Karpas-422 (cell line): ENCODE measurements around the gene GRIN2D. TPM values are rescaled to one million over a fixed set of nuclear protein-coding genes. Genes with fewer than 3 reads are reported as not detected.

Source experiments
- DNase-seq: peaks from one replicate; pipeline ENCODE4 v3.0.0-alpha.2; 2015
- H2AFZ ChIP-seq: fragments of 200-600 bp; sonication (generic); 2 replicates; pipeline ENCODE4 v1.6.1; 2014; ENCODE audit warnings: antibody characterized with exemption, low read length, mixed read lengths
- H3K27ac ChIP-seq: fragments of 200-600 bp; sonication (generic); 2 replicates; pipeline ENCODE4 v1.5.1; 2014; ENCODE audit warnings: mild to moderate bottlenecking, low read length, moderate library complexity
- H3K27me3 ChIP-seq: fragments of 200-600 bp; sonication (generic); 2 replicates; pipeline ENCODE4 v1.6.1; 2014; ENCODE audit warnings: low read length, mixed read lengths
- H3K36me3 ChIP-seq: fragments of 200-600 bp; sonication (generic); 2 replicates; pipeline ENCODE4 v1.6.1; 2014; ENCODE audit warnings: low read length, mixed read lengths; ENCODE audit not compliant: insufficient read depth
- H3K4me1 ChIP-seq: fragments of 200-600 bp; sonication (generic); 2 replicates; pipeline ENCODE4 v1.6.1; 2014; ENCODE audit warnings: mild to moderate bottlenecking, low read length, mixed read lengths
- H3K4me2 ChIP-seq: fragments of 200-600 bp; sonication (generic); 2 replicates; pipeline ENCODE4 v1.6.1; 2014; ENCODE audit warnings: low read length, low read depth, mild to moderate bottlenecking; ENCODE audit not compliant: poor library complexity, severe bottlenecking
- H3K4me3 ChIP-seq: fragments of 200-600 bp; sonication (generic); 2 replicates; pipeline ENCODE4 v1.5.1; 2014; ENCODE audit warnings: mild to moderate bottlenecking, antibody characterized with exemption, low read length, mixed read lengths
- H3K79me2 ChIP-seq: fragments of 200-600 bp; sonication (generic); 2 replicates; pipeline ENCODE4 v1.6.1; 2014; ENCODE audit warnings: mild to moderate bottlenecking, low read length, mixed read lengths
- H3K9ac ChIP-seq: fragments of 200-600 bp; sonication (generic); 2 replicates; pipeline ENCODE4 v1.6.0; 2014; ENCODE audit warnings: low read length
- H3K9me2 ChIP-seq: fragments of 200-600 bp; sonication (generic), shearing (Covaris generic); replicated peaks from 2 replicates; pipeline ENCODE4 v1.6.0; 2014; ENCODE audit warnings: mild to moderate bottlenecking, low read length, moderate library complexity; ENCODE audit not compliant: insufficient read depth
- H3K9me3 ChIP-seq: fragments of 300-700, 200-600 bp; sonication (generic); 2 replicates; pipeline ENCODE4 v1.6.1; 2014; ENCODE audit warnings: low read length, mixed read lengths
- H4K20me1 ChIP-seq: fragments of 200-600 bp; sonication (generic); 2 replicates; pipeline ENCODE4 v1.6.1; 2014; ENCODE audit warnings: mild to moderate bottlenecking, antibody characterized with exemption, low read length, low read depth; ENCODE audit not compliant: insufficient read depth
- total RNA-seq: library from RNA; depleted of rRNA; stranded (reverse); fragments of >200 nt; shearing (Covaris generic); gene quantifications from 2 replicates; pipeline ENCODE4 v1.2.3, GENCODE V29; 2014; ENCODE audit warnings: low replicate concordance

GRIN2D gene
- total RNA-seq, 1 experiment from 2014 or later = not detected

GRCh38 chr19:48396824-48397176, 3.3 kb downstream of the GRIN2D start:
- no peaks in the 10 kb centered on the region for H4K20me1 ChIP-seq
- no peaks in the 10 kb centered on the region for H3K36me3 ChIP-seq
- H3K4me1 ChIP-seq = peaks cover 7% of the 10 kb centered on the region
- no peak overlapping the region for H3K27ac ChIP-seq
- no peak overlapping the region for H3K4me2 ChIP-seq
- H3K79me2 ChIP-seq = no peaks in the 10 kb centered on the region
- no peaks in the 10 kb centered on the region for H3K9me2 ChIP-seq
- no peak overlapping the region for H3K9ac ChIP-seq
- H3K9me3 ChIP-seq = no peaks in the 10 kb centered on the region
- H3K27me3 ChIP-seq = no peaks in the 10 kb centered on the region
- H3K4me3 ChIP-seq = no peak overlapping the region
- no peak overlapping the region for H2AFZ ChIP-seq
- no peak for DNase-seq

- Histone ChIP-seq H3K9ac (no peak overlapping the region), H3K27ac (no peak overlapping the region), H2AFZ (no peak overlapping the region), H3K9me2 (no peaks in the 10 kb centered on the region), H3K4me1 (peaks cover 6% of the 10 kb centered on the region), H3K79me2 (no peaks in the 10 kb centered on the region), H3K9me3 (no peaks in the 10 kb centered on the region), H4K20me1 (no peaks in the 10 kb centered on the region), H3K36me3 (no peaks in the 10 kb centered on the region), H3K4me2 (no peak overlapping the region), H3K27me3 (no peaks in the 10 kb centered on the region), H3K4me3 (no peak overlapping the region)
- DNase-seq = no peak
Measured at GRCh38 chr19:48397263-48398101, 4.0 kb downstream of the GRIN2D start.

- no peak overlapping the region for H3K4me2 ChIP-seq
- peaks cover 6% of the 10 kb centered on the region for H3K4me1 ChIP-seq
- no peaks in the 10 kb centered on the region for H3K79me2 ChIP-seq
- H3K9ac ChIP-seq = no peak overlapping the region
- no peaks in the 10 kb centered on the region for H3K9me3 ChIP-seq
- H3K4me3 ChIP-seq = no peak overlapping the region
- no peaks in the 10 kb centered on the region for H4K20me1 ChIP-seq
- H3K9me2 ChIP-seq = no peaks in the 10 kb centered on the region
- no peak for DNase-seq
- no peak overlapping the region for H2AFZ ChIP-seq
- H3K36me3 ChIP-seq = no peaks in the 10 kb centered on the region
- no peak overlapping the region for H3K27ac ChIP-seq
- no peaks in the 10 kb centered on the region for H3K27me3 ChIP-seq
Measured at GRCh38 chr19:48398102-48398374, 4.6 kb downstream of the GRIN2D start.

GRCh38 chr19:48398375-48399235, 5.1 kb downstream of the GRIN2D start:
- H3K9me2 ChIP-seq = no peaks in the 10 kb centered on the region
- no peaks in the 10 kb centered on the region for H3K9me3 ChIP-seq
- H4K20me1 ChIP-seq = no peaks in the 10 kb centered on the region
- no peak overlapping the region for H2AFZ ChIP-seq
- H3K4me1 ChIP-seq = peaks cover 6% of the 10 kb centered on the region
- H3K9ac ChIP-seq = no peak overlapping the region
- H3K27ac ChIP-seq = no peak overlapping the region
- H3K36me3 ChIP-seq = no peaks in the 10 kb centered on the region
- no peaks in the 10 kb centered on the region for H3K79me2 ChIP-seq
- peak; percentile 64 for DNase-seq
- H3K27me3 ChIP-seq = no peaks in the 10 kb centered on the region
- no peak overlapping the region for H3K4me2 ChIP-seq
- H3K4me3 ChIP-seq = no peak overlapping the region

GRCh38 chr19:48400018-48400742, 6.7 kb downstream of the GRIN2D start:
- peak overlapping the region; percentile 21; the same call in 1 of the 2 replicates for H3K9ac ChIP-seq
- no peaks in the 10 kb centered on the region for H3K79me2 ChIP-seq
- H3K4me2 ChIP-seq = peak overlapping the region; percentile 38

GRCh38 chr19:48401287-48401686, 7.8 kb downstream of the GRIN2D start:
- Histone ChIP-seq H3K4me1 (peaks cover 6% of the 10 kb centered on the region), H3K27ac (no peak overlapping the region), H3K4me2 (no peak overlapping the region), H3K27me3 (no peaks in the 10 kb centered on the region), H4K20me1 (no peaks in the 10 kb centered on the region), H3K9me2 (no peaks in the 10 kb centered on the region), H3K79me2 (no peaks in the 10 kb centered on the region), H3K9ac (no peak overlapping the region), H2AFZ (no peak overlapping the region), H3K9me3 (no peaks in the 10 kb centered on the region), H3K36me3 (no peaks in the 10 kb centered on the region), H3K4me3 (no peak overlapping the region)
- DNase-seq = no peak

More at GRCh38 chr19:48400018-48400742, 6.7 kb downstream of the GRIN2D start:
- DNase-seq = peak; percentile 73
- H3K36me3 ChIP-seq = no peaks in the 10 kb centered on the region
- no peak overlapping the region for H3K27ac ChIP-seq
- H3K9me2 ChIP-seq = no peaks in the 10 kb centered on the region
- peak overlapping the region; percentile 70; the same call in 1 of the 2 replicates for H2AFZ ChIP-seq
- H3K4me3 ChIP-seq = no peak overlapping the region
- H4K20me1 ChIP-seq = no peaks in the 10 kb centered on the region
- H3K27me3 ChIP-seq = no peaks in the 10 kb centered on the region
- H3K9me3 ChIP-seq = no peaks in the 10 kb centered on the region
- peaks cover 6% of the 10 kb centered on the region for H3K4me1 ChIP-seq

- Histone ChIP-seq H3K27ac (no peak overlapping the region), H4K20me1 (no peaks in the 10 kb centered on the region), H3K9ac (no peak overlapping the region), H3K9me3 (no peaks in the 10 kb centered on the region), H3K79me2 (no peaks in the 10 kb centered on the region), H3K27me3 (no peaks in the 10 kb centered on the region), H3K9me2 (no peaks in the 10 kb centered on the region), H3K4me1 (peaks cover 6% of the 10 kb centered on the region), H3K4me2 (no peak overlapping the region), H3K4me3 (no peak overlapping the region), H3K36me3 (no peaks in the 10 kb centered on the region), H2AFZ (peak overlapping the region; percentile 94)
- DNase-seq = peak; percentile 85
Measured at GRCh38 chr19:48403606-48404005, 10.1 kb downstream of the GRIN2D start.
